Measurements from ENCODE around the gene C16orf54.
"Not testable (repeated sequence)": the region's sequence is repeated elsewhere in the genome, so short reads cannot be mapped to it uniquely, and the experiment has no call there.

Gene C16orf54

DNA sequence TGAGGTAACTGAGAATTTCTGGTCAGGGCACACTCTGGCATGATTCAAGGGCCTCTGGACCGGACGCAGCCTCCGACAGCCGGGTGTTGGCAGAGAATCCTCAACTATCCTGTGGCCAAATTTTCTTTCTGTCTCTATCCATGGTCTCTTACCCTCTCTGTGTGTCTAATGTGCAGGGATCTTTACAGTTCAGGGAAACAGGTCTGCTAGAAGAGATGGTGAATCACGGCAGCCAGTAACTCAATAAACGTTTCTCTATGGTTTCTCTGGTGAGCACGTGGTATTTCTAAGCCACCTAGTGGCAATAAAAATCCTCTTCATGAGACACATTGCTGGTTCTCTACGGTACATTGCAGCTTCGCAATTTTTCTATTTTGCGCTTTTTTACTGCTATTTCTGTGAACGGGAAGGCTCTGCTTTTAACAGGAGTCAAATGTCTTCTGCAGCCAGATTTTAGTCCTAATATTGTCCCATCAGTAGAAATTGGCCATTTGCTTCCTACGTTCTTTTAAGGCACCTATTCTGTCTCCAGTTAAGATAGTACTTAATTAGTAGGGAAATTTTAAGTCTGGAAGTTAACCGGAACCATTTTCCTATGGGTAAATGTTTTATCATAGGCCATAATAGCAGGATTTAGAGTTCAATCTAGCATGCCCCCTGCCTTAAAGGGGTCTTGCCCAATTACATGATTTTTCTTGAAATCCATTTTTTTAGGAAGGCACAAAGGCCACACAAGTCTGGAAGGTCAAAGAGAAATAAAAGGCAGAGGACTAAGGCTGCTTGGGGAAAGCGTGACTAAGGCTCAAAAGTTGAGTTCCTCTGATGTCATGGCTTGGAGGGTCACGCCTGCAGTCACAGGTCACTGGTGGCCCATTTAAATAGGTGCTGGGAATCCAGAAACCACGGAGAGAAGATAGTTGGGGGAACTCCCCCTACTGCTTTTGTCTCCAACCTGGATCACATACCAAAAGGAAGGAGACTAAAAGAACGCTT lies 35.3 kb downstream of the C16orf54 start:
- no peak for DNase-seq (ENCODE audit: low read depth in 3 of 3, low spot score in 1 of 3)

DNA sequence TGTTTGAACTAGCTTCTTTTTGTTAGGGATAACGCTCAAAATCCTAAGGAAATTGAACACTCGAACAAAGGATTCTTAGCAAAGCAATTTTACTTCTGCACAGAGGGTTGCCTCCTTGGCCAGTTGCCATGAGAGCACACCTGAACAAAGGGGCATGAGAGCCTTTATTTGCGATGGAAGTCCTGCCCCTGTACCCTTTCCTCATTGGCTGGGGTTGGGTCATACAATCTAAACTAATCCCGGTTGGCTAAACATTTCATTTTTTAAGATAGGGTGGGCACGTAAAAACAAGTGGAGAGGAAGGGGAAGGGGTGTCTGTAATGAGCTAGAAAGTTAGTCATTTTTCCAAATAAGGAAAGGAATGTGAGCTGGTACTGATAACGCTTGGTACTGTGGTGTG lies 36.1 kb downstream of the C16orf54 start:
- DNase-seq (ENCODE audit: low read depth in 3 of 3, low spot score in 1 of 3), result not testable (repeated sequence)

DNA sequence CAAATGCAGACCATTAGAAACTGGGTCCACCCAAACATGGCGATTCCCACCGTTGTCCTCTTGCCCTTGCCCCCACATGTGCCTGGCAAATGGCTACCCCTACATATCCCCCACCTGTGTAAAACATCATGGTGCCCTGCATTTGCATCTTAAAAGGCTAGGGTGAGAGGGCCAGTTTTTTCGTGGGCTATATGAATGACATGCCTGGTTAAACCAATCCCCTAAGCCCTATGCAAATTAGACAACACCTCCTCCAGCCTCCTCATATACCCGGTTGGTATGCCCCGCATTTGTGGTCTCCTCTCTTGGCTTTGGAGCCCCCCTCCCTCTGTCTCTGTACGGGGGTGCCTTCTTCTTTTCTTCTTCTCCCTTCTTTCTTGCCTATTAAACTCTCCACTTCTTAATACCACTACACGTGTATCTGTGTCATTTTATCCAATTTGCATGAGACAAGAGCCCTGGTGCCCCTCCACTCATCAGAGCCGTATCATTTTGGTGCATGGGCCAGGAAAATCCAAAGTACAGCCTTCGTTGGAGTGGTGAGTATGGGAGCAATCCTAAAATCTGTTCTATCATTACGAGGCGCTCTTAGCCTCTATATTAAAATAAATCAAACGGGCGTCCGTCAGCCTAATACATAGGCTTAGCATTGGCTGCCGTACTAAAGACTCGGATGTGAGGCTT lies 36.7 kb downstream of the C16orf54 start:
- no peak for DNase-seq (ENCODE audit: low read depth in 3 of 3, low spot score in 1 of 3)

DNA sequence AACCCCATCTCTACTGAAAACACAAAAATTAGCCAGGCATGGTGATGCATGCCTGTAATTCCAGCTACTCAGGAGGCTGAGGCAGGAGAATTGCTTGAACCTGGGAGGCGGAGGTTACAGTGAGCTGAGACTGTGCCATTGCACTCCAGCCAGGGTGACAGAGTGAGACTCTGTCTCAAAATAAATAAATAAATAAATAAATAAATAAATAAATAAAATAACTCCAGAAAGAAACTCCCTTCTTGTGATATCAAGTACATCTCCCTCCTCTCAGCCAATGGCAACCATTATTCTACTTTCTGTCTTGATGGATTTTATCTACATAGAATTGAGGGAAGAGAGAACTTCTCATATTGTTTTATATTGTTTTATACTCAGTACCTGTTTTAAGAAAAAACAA lies 38.6 kb downstream of the C16orf54 start:
- not testable (repeated sequence) for DNase-seq (ENCODE audit: low read depth in 3 of 3, low spot score in 1 of 3)

DNA sequence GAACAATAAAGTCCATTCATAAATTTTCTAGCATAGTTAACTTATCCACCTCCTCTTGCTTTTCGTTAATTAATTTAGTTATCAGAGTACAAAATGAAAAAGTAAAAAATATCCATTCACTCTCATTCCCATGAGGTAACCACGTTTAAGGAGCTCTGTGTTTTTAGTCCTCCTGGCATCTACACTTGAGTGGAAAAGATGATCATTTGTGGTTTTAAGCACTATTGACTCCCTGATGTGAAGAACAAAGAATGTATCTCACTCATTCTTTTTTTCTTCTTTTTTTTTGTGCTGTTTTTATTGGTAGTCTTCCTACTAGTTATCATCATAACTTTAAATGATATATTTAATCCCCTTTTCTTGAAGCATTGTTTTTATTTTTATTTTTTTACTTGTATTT lies 40.8 kb downstream of the C16orf54 start:
- DNase-seq (ENCODE audit: low read depth in 3 of 3, low spot score in 1 of 3), result no peak

DNA sequence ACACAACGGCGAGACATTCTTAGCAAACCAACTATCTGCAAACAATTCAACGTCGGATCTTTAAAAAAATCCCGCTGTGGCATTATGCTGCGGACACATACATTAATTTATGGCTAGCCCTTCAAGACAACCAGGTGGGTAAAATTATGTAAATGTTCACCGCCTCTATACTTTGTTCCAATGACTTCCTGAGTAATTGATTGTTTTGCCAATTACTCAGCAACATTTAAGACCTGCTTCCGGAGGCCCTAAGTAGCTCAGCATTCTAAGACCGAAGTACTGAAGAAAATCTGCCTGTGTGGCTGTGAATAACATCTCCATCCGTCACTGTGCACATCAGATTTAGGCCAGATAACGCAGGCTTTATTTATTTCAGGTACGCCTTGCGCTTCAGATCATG lies 43.5 kb downstream of the C16orf54 start:
- peak in 1 of 3 donors; percentile 12 for DNase-seq (ENCODE audit: low read depth in 3 of 3, low spot score in 1 of 3)

DNA sequence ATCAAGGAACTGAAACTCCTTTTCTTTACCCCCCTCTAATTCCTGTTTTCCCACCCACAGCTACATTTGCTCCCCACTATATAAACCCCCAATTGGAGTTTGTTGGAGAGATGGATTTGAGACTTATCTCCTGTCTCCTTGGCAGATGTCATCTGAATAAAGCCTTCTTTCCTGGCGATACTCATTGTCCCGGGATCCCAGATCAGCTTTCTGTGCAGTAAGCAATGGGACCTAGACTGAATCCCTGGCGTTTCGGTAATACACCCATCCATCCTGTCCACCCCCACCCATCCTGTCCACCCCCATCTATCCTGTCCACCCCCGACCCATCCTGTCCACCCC lies 44.6 kb downstream of the C16orf54 start:
- DNase-seq (ENCODE audit: low read depth in 3 of 3, low spot score in 1 of 3), result no peak

DNA sequence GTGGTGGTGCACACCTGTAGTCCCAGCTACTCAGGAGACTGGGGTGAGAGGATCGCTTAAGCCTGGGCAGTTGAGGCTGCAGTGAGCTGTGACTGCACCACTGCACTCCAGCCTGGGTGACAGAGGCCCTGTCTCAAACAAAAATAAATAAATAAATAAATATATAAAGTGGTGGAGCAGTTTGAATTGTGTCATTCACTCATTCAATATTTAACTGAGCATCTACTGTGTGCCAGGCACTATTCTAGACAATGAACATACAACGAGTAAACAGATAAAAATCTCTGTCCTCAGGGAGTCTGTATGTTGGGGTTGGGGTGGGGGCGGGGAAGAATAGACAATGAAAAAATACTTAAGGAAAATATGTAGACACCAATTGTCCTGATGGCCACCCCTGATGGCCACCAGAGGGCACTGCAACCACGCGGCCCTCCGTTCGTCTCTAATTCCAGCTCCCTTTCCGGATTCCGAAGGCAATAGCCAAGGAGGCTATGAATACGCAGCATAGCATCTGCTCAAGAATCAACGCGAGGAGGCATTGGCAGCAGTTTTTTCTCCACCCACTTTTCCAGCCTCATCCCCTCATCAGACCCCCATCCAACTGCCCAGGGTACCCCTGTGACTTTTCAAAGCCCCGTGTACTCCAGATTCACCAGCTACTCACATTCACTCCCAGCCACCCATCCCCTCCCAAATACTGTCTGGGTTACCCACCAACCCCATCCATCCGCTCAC lies 45.4 kb downstream of the C16orf54 start:
- DNase-seq (ENCODE audit: low read depth in 3 of 3, low spot score in 1 of 3), result peak; percentile 41 to 63 (median 50)

DNA sequence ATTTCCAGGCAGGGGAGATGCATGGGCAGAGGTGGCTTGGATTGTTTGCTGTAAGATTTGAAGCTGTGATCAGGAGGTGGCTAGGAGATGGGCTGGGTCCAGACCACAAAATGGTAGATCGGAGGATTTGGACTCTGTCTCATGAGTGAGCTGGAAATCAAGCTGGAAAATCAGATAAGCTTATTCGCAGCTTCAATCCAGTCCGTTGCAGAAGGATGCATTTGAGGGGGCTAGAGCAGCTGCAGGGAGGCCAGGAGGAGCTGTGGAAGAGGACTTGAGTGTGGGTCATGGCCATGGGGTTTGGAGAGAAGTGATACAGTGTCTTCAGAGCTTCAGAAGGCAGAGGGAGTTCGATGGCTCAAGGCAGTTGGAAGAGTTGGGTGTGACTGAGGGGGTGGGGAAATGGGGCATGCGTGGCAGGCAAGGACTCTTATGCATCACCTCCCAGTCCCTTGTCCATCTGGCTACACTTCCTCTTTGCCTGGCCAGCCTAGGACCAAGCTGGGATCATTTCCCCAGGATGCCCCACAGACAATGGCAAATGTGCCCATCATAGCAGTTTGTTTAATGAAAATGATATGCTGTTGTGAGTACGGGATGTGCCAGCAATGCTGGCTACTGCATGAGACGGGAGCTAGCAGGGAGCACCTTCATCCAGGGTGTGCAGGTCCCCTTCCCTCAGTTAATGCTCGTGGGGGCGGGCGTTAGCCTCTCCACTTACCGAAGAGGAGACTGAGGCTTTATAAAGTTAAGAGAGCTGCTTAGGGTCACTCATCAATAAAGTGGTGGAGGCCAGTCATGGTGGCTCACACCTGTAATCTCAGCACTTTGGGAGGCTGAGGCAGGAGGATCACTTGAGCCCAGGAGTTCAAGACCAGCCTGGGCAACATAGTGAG lies 46.2 kb downstream of the C16orf54 start:
- DNase-seq (ENCODE audit: low read depth in 3 of 3, low spot score in 1 of 3), result no peak

DNA sequence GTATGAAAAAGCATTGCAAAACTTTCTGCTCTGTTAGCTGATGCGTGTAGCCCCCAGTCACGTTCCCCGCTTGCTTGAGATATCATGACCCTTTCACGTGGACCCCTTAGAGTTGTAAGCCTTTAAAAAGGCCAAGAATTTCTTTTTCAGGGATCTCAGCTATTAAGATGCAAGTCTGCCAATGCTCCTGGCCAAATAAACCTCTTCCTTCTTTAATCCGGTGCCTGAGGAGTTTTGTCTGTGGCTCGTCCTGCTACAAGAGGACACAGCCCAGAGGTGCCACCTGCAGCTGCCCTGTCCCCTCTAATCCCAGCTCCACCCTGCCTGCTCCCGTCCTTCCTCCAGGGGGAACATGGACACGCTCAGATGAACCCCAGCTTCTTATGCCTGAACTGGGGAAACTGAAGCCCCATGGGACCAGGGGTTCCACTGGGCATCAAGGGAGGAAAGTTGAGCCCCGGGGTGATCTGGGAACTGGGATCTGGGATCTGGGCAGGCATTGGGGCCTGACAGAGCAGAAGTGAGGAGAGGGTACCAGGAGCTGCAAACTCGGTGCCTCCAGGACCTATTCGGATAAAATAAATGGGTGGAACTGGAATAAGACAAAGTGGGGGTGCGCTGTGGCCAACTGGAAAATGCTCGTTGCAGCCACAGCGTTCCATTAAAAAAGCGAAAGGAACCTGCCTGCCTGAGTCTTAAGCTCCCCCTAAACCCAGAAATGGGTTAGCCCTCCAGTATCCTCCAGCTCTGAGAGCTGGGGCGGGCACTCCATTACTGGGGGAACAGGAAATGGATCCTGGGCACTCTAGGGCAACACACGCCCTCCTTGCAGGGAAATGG lies 47.1 kb downstream of the C16orf54 start:
- no peak for DNase-seq (ENCODE audit: low read depth in 3 of 3, low spot score in 1 of 3)

DNA sequence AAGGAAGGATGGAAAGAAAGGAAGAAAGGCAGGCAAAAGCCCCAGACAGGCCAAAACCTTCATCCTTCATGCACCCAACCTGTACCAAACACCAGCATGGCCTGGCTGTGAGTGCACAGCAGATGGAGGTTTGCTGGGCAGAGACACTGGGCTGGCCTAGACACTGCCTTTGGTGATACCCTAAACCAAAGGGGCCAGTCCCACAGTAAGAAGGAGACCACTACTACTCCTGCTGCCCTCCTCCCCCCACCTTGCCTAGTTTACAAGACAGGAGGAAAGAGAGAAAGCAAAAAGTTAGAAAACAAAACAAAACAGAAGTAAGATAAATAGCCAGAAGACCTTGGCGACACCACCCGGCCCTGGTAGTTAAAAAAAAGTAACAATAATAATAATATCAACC lies 47.7 kb downstream of the C16orf54 start:
- DNase-seq (ENCODE audit: low read depth in 3 of 3, low spot score in 1 of 3), result no peak

DNA sequence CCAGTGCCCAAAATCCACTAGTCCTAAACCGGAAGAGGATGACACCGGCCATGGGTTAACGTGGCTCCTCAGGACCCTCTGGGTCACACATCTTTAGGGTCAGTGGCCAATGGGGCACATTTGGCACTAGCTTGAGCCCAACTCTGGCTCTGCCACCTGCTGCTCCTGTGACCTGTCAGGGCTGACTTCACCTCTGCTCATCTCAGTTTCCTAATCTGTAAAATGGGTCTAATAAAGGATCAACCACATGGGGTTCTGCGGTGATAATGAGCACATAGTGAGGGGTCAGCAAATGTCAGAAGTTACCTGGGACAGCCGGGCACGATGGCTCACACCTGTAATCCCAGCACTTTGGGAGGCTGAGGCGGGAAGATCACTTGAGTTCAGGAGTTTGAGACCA lies 48.4 kb downstream of the C16orf54 start:
- no peak for DNase-seq (ENCODE audit: low read depth in 3 of 3, low spot score in 1 of 3)

DNA sequence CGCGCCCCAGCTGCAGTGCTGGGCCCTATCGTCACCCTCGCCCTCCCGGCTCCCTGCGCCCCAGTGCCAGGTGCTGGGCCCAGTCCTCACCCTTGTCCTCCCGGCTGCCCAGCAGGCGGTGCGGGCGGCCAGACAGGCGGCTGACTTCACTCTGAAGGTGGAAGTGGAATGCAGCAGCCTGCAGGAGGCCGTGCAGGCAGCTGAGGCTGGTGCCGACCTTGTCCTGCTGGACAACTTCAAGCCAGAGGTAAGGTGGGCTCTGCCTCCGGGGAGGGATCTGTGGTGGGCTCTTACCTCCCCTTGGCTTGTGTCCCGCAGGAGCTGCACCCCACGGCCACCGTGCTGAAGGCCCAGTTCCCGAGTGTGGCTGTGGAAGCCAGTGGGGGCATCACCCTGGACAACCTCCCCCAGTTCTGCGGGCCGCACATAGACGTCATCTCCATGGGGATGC lies 48.9 kb downstream of the C16orf54 start:
- DNase-seq (ENCODE audit: low read depth in 3 of 3, low spot score in 1 of 3), result no peak

DNA sequence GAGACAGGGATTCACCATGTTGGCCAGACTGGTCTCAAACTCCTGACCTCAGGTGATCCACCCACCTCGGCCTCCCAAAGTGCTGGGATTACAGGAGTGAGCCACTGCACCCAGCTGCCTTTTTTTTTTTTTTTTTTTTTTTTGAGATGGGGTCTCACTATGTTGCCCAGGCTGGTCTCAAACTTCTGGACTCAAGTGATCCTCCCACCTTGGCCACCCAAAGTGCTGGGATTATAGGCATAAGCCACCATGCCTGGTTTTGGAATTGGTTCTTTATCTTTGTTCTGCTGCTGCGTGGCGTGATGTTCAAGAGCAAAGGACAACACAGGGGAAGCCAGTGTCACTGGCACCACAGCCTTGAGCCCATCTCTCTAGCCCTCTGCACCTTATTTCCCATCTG lies 50.1 kb downstream of the C16orf54 start:
- not testable (repeated sequence) for DNase-seq (ENCODE audit: low read depth in 3 of 3, low spot score in 1 of 3)

DNA sequence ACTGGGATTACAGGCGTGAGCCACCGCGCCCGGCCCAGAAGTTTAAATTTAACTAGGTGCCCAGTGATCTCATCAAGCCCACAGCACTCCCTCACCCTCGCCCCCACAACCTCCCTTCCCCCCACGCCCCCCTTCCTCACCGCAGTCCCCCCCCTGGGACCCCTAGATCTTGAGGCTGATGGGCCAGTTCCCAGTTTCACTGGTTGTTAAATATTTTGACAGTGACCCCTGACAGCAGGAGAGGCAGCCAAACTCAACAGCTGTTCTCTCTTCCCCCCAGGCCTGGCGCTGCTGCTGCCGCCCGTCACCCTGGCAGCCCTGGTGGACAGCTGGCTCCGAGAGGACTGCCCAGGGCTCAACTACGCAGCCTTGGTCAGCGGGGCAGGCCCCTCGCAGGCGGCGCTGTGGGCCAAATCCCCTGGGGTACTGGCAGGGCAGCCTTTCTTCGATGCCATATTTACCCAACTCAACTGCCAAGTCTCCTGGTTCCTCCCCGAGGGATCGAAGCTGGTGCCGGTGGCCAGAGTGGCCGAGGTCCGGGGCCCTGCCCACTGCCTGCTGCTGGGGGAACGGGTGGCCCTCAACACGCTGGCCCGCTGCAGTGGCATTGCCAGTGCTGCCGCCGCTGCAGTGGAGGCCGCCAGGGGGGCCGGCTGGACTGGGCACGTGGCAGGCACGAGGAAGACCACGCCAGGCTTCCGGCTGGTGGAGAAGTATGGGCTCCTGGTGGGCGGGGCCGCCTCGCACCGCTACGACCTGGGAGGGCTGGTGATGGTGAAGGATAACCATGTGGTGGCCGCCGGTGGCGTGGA lies 51.2 kb downstream of the C16orf54 start:
- no peak for DNase-seq (ENCODE audit: low read depth in 3 of 3, low spot score in 1 of 3)

DNA sequence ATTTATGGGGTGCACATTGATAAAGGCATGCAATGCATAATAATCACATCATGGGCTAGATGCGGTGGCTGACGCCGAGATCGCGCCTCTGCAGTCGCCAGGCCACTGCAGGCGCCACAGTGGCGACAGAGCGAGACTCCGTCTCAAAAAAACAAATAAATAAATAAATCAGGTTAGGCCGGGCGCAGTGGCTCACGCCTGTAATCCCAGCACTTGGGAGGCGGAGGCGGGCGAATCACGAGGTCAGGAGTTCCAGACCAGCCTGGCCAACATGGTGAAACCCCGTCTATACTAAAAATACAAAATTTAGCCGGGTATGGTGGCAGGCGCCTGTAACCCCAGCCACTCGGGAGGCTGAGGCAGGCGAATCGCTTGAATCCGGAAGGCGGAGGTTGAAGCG lies 53.2 kb downstream of the C16orf54 start:
- not testable (repeated sequence) for DNase-seq (ENCODE audit: low read depth in 3 of 3, low spot score in 1 of 3)

All from stimulated activated CD4-positive, alpha-beta T cell treated with anti-CD3 and anti-CD28 coated beads, TNF-alpha, amount 100 ng/mL, for 1 hour (primary cell).